Sigmoid colon (tissue), 7 donors: ENCODE data around the gene FAM193A. TPM values are rescaled to one million over a fixed set of nuclear protein-coding genes. Genes with fewer than 3 reads are reported as not detected.

Source experiments
- DNase-seq: peaks from one replicate; pipeline ENCODE4 v3.0.0-alpha.2; 2019
- H3K27ac ChIP-seq, 4 donors: fragments of 200-600 bp; sonication (generic); one replicate each; pipeline ENCODE4 v1.5.1; 2016 to 2019; ENCODE audit warnings: mild to moderate bottlenecking in 1 of 4
- H3K27me3 ChIP-seq, 3 donors: fragments of 200-600 bp; sonication (generic); one replicate each; pipeline ENCODE4 v1.5.1; 2019; ENCODE audit warnings: mild to moderate bottlenecking in 1 of 3
- H3K36me3 ChIP-seq, 4 donors: fragments of 200-600 bp; sonication (generic); one replicate each; pipeline ENCODE4 v1.5.1; 2016 to 2019
- H3K4me1 ChIP-seq, 4 donors: fragments of 200-600 bp; sonication (generic); one replicate each; pipeline ENCODE4 v1.5.1; 2017 to 2019
- H3K4me3 ChIP-seq, 4 donors: fragments of 200-600 bp; sonication (generic); one replicate each; pipeline ENCODE4 v1.5.1; 2017 to 2019; ENCODE audit warnings: mild to moderate bottlenecking in 2 of 4, moderate library complexity in 1 of 4
- H3K9me3 ChIP-seq, 4 donors: fragments of 200-600 bp in 3 of 4; sonication (generic) in 3 of 4; one replicate each; pipeline versions ENCODE4 v1.5.1 to v1.6.1; 2013 to 2019
- EP300 ChIP-seq, 4 donors: sonication (generic); formaldehyde crosslinking; IDR thresholded peaks; one replicate each; pipeline ENCODE4 v1.6.1; 2017; ENCODE audit warnings: antibody characterized with exemption in 4 of 4
- POLR2A ChIP-seq, 2 donors: fragments of 450-650 bp; IDR thresholded peaks; one replicate each; pipeline ENCODE4 v1.6.1; 2016; ENCODE audit warnings: antibody characterized with exemption in 2 of 2, mild to moderate bottlenecking in 2 of 2, moderate library complexity in 2 of 2
- POLR2AphosphoS5 ChIP-seq, 4 donors: sonication (generic); formaldehyde crosslinking; IDR thresholded peaks; one replicate each; pipeline ENCODE4 v1.6.1; 2017; ENCODE audit warnings: antibody characterized with exemption in 4 of 4
- WGBS, 2 donors: extraction: QIAGEN DNeasy Blood & Tissue Kit; methylation state at CpG; one replicate each; pipeline ENCODE4 v1.1.7; 2013; 5-methylcytosine and 5-hydroxymethylcytosine counted together
- intact Hi-C: fragments of 100-400 bp; cut with DNase I; formaldehyde crosslinking; loops from one replicate; pipeline ENCODE4 v1.15.1; 2023
- polyA plus RNA-seq, 3 donors: library from polyadenylated mRNA; stranded (reverse); fragments of 200-250 nt; gene quantifications; one replicate each; pipeline ENCODE4 v1.2.3, GENCODE V29; 2013
- total RNA-seq, 4 donors: library from RNA; depleted of rRNA; stranded (reverse); fragments of >200 nt; gene quantifications; one replicate each; pipeline ENCODE4 v1.1.0, GENCODE V29; 2016
- TF ChIP-seq, protein P1 (sequence below), 4 experiments: fragments of 450-650 bp in 3 of 4; fragments of 200-600 bp in 1 of 4; IDR thresholded peaks; one replicate each; pipeline ENCODE4 v1.5.1; 2016 to 2019; ENCODE audit warnings: antibody characterized with exemption in 4 of 4, mild to moderate bottlenecking in 3 of 4, moderate library complexity in 2 of 4
- donor health status: healthy with polysubstance abuse.
- donor health status: Bipolar disorder and iron deficiency.
- donor health status: healthy.

FAM193A gene
- total and polyA plus RNA-seq, 7 donors = 6.0 to 32.4 (median 17.4) TPM

- intact Hi-C loops = no loop called here
- no peak for DNase-seq
- TF ChIP-seq POLR2AphosphoS5 (IDR thresholded peaks at IDR 0.05) = no peak
- TF ChIP-seq, protein P1, sequence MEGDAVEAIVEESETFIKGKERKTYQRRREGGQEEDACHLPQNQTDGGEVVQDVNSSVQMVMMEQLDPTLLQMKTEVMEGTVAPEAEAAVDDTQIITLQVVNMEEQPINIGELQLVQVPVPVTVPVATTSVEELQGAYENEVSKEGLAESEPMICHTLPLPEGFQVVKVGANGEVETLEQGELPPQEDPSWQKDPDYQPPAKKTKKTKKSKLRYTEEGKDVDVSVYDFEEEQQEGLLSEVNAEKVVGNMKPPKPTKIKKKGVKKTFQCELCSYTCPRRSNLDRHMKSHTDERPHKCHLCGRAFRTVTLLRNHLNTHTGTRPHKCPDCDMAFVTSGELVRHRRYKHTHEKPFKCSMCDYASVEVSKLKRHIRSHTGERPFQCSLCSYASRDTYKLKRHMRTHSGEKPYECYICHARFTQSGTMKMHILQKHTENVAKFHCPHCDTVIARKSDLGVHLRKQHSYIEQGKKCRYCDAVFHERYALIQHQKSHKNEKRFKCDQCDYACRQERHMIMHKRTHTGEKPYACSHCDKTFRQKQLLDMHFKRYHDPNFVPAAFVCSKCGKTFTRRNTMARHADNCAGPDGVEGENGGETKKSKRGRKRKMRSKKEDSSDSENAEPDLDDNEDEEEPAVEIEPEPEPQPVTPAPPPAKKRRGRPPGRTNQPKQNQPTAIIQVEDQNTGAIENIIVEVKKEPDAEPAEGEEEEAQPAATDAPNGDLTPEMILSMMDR (IDR thresholded peaks at IDR 0.05) = no peak
- TF ChIP-seq POLR2A (IDR thresholded peaks at IDR 0.05) = no peak
- no peak for TF ChIP-seq EP300 (IDR thresholded peaks at IDR 0.05)
- peaks cover 0 to 8% (median 0%) of the 10 kb centered on the region in 4 donors for H3K4me1 ChIP-seq
- H3K9me3 ChIP-seq = no peaks in the 10 kb centered on the region
- no peaks in the 10 kb centered on the region for H3K27me3 ChIP-seq
- peaks cover 15 to 74% (median 30%) of the 10 kb centered on the region in 4 donors for H3K36me3 ChIP-seq
- 88 to 89% methylated on average over 13 of the region's 13 CpGs for WGBS, 2 donors
- H3K4me3 ChIP-seq = no peak overlapping the region
- H3K27ac ChIP-seq = no peak overlapping the region
Measured at GRCh38 chr4:2686379-2687265, 150.2 kb downstream of the FAM193A start.

- no peak overlapping the region for H3K4me3 ChIP-seq
- intact Hi-C loops = no loop called here
- TF ChIP-seq, protein P1 (IDR thresholded peaks at IDR 0.05) = no peak
- no peak for TF ChIP-seq POLR2AphosphoS5 (IDR thresholded peaks at IDR 0.05)
- no peaks in the 10 kb centered on the region for H3K27me3 ChIP-seq
- H3K4me1 ChIP-seq = peaks cover 0 to 8% (median 0%) of the 10 kb centered on the region in 4 donors
- no peaks in the 10 kb centered on the region for H3K9me3 ChIP-seq
- H3K36me3 ChIP-seq = peaks cover 17 to 91% (median 38%) of the 10 kb centered on the region in 4 donors
- H3K27ac ChIP-seq = no peak overlapping the region
- no peak for DNase-seq
- WGBS, 2 donors = 97% methylated on average over 11 of the region's 11 CpGs
Measured at GRCh38 chr4:2688281-2688680, 151.8 kb downstream of the FAM193A start.

DNA sequence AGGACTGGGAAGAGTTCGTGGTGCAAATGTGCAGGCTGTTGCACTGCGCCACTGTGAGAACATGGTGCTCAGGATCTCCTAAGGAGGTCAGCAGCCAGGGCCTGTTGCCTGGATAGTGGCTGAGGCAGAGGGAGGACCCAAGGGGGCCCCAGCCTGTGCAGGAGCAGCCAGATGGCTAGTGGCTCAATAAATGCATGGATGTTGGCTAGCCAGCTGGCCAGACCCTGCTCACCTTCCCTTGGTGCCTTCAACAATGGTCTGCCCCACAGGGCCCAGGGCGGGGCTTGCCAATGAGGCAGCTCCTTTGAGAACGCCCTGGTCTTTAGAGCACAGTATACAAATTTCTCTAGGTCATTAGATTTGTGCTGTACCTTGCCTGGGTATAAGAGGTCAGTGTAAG is 152.2 kb downstream of the FAM193A start:
- Histone ChIP-seq H3K36me3 (peaks cover 21 to 95% (median 42%) of the 10 kb centered on the region in 4 donors), H3K4me1 (peaks cover 0 to 8% (median 0%) of the 10 kb centered on the region in 4 donors), H3K4me3 (no peak overlapping the region), H3K27ac (no peak overlapping the region), H3K27me3 (no peaks in the 10 kb centered on the region), H3K9me3 (no peaks in the 10 kb centered on the region)
- no peak for DNase-seq
- WGBS, 2 donors = 97% methylated on average over 4 of the region's 4 CpGs
- TF ChIP-seq, protein P1 (IDR thresholded peaks at IDR 0.05) = no peak
- no peak for TF ChIP-seq EP300 (IDR thresholded peaks at IDR 0.05)
- no peak for TF ChIP-seq POLR2AphosphoS5 (IDR thresholded peaks at IDR 0.05)
- no peak for TF ChIP-seq POLR2A (IDR thresholded peaks at IDR 0.05)
- intact Hi-C loops = no loop called here

DNA sequence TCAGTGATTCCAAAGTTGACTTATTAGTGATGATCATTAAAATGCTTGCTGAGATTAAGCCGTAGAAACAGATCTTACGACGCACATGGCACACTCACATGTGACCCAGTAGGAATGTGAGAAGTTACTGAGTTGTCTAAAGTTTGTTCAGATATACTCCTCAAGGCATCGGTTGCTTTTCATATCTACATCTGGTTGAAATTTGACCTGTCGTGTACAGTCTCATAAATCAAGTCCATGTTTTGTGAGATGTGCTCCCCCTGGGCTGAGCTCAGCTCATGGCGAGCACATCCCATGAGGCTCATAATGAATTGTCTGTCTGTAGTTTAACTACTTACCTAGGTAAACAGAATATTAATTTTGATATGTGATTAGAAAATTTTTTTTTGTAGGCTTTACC is 152.7 kb downstream of the FAM193A start:
- no peak for DNase-seq
- H3K4me3 ChIP-seq = no peak overlapping the region
- peaks cover 0 to 8% (median 0%) of the 10 kb centered on the region in 4 donors for H3K4me1 ChIP-seq
- no peak overlapping the region for H3K27ac ChIP-seq
- intact Hi-C loops = no loop called here
- WGBS, 2 donors = 84 to 87% methylated on average over 6 of the region's 6 CpGs
- no peaks in the 10 kb centered on the region for H3K27me3 ChIP-seq
- TF ChIP-seq POLR2AphosphoS5 (IDR thresholded peaks at IDR 0.05) = no peak
- no peak for TF ChIP-seq POLR2A (IDR thresholded peaks at IDR 0.05)
- TF ChIP-seq, protein P1 (IDR thresholded peaks at IDR 0.05) = no peak
- no peak for TF ChIP-seq EP300 (IDR thresholded peaks at IDR 0.05)
- no peaks in the 10 kb centered on the region for H3K9me3 ChIP-seq
- peaks cover 24 to 95% (median 42%) of the 10 kb centered on the region in 4 donors for H3K36me3 ChIP-seq
